MCF 10A (cell line): ENCODE data around the gene RBCK1. TPM values are rescaled to one million over a fixed set of nuclear protein-coding genes. Genes with fewer than 3 reads are reported as not detected.

ENCODE experiments used
- BruUV-seq: library from RNA; stranded (reverse); fragments of 400-500 nt; replicated peaks from 2 replicates; lab custom pipeline; 2021; lab: Mats Ljungman, UMichigan
- CTCF ChIA-PET: fragments of 300-600 bp; sonication (Branson Sonifier 250); formaldehyde crosslinking; extraction: SDS; loops from one replicate; lab custom pipeline; 2021; ENCODE audit warnings: antibody characterized with exemption, inconsistent platforms; lab: Yijun Ruan, JAX
- POLR2A ChIA-PET: fragments of 300-600, 350-650 bp; sonication (Branson Sonifier 250); formaldehyde crosslinking; extraction: SDS; loops from one replicate; lab custom pipeline; 2020; ENCODE audit warnings: antibody characterized with exemption, inconsistent platforms; lab: Yijun Ruan, JAX
- DNase-seq: peaks from one replicate; pipeline ENCODE4 v3.0.0-alpha.2; 2018; ENCODE audit not compliant: unreplicated experiment
- H3K27ac Mint-ChIP-seq: one replicate; pipeline ENCODE4 v1.8.0; 2022; ENCODE audit warnings: mild to moderate bottlenecking, low read depth, mixed read lengths; ENCODE audit not compliant: unreplicated experiment
- H3K27me3 Mint-ChIP-seq: one replicate; pipeline ENCODE4 v1.8.0; 2022; ENCODE audit warnings: mixed read lengths; ENCODE audit not compliant: insufficient read depth, unreplicated experiment
- H3K36me3 Mint-ChIP-seq: one replicate; pipeline ENCODE4 v1.8.0; 2022; ENCODE audit warnings: mild to moderate bottlenecking, moderate library complexity, mixed read lengths; ENCODE audit not compliant: insufficient read depth, unreplicated experiment
- H3K4me1 Mint-ChIP-seq: one replicate; pipeline ENCODE4 v1.8.0; 2022; ENCODE audit warnings: mixed read lengths; ENCODE audit not compliant: insufficient read depth, unreplicated experiment
- H3K4me3 Mint-ChIP-seq: one replicate; pipeline ENCODE4 v1.8.0; 2022; ENCODE audit warnings: mild to moderate bottlenecking, moderate library complexity, mixed read lengths; ENCODE audit not compliant: unreplicated experiment
- H3K9me3 Mint-ChIP-seq: one replicate; pipeline ENCODE4 v1.8.0; 2022; ENCODE audit warnings: mixed read lengths; ENCODE audit not compliant: unreplicated experiment
- intact Hi-C: fragments of 100-400 bp; cut with micrococcal nuclease; formaldehyde crosslinking; loops from 2 replicates; pipeline ENCODE4 v1.14.1; 2022
- total RNA-seq: library from RNA; stranded (reverse); gene quantifications from 2 replicates; pipeline ENCODE4 v1.2.3, GENCODE V29; 2022
- TF ChIP-seq, protein P1 (sequence below): fragments of 200-600 bp; IDR thresholded peaks from one replicate; pipeline ENCODE4 v1.8.0; 2022; ENCODE audit warnings: antibody characterized with exemption, mild to moderate bottlenecking; ENCODE audit not compliant: unreplicated experiment

RBCK1 gene
- total RNA-seq, 1 experiment from 2014 or later = 353 TPM

DNA sequence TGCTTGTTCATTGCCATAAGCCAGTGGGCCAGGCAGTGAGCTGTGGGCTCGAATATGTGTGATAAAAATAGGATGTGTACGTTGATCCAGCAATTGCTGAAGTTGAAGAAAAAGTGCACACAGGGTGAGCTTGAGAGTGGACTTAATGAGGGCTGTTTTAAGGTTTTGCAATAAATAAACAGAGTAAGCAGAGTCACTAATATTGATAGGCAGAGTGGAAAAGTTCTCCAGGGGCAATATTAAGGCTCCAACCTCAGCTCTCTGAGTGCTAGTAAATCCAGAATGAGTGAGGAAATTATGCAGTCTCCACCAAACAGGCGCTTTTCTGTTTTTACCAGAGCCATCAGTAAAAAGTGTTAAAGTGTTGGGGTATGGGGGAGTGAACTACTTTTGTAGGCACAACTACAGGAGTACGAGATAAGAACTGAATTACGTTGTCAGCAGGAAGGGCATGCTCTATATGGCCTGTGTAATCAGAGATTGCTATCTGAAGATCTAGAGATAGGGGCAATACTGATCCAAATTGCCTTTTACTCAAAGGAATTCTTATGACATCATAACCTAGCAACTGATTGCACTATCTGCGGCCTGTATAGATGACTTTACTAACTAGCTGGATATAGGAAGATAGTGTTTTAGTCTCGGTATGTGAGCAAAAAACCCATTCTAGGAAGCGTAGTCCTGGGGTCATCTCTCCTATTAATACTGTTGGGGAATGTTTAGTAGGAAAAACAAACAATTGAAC, 61.8 kb downstream of the RBCK1 start:
- no peak overlapping the region for H3K4me3 Mint-ChIP-seq
- intact Hi-C loops = no loop called here
- no peaks in the 10 kb centered on the region for H3K4me1 Mint-ChIP-seq
- BruUV-seq = no TSS peak
- ChIA-PET CTCF (interaction anchor here (0.6 to 2.1 kb wide), 7 partner anchors 9 to 115 kb away, joined by 3 to 16 read pairs (median 5); no protein-coding TSS in a partner anchor), POLR2A (interaction anchor here (0.6 to 2.1 kb wide), 3 partner anchors 17 to 119 kb away, joined by 3 to 5 read pairs (median 3); no protein-coding TSS in a partner anchor)
- no peaks in the 10 kb centered on the region for H3K9me3 Mint-ChIP-seq
- no peak overlapping the region for H3K27ac Mint-ChIP-seq
- TF ChIP-seq, protein P1, sequence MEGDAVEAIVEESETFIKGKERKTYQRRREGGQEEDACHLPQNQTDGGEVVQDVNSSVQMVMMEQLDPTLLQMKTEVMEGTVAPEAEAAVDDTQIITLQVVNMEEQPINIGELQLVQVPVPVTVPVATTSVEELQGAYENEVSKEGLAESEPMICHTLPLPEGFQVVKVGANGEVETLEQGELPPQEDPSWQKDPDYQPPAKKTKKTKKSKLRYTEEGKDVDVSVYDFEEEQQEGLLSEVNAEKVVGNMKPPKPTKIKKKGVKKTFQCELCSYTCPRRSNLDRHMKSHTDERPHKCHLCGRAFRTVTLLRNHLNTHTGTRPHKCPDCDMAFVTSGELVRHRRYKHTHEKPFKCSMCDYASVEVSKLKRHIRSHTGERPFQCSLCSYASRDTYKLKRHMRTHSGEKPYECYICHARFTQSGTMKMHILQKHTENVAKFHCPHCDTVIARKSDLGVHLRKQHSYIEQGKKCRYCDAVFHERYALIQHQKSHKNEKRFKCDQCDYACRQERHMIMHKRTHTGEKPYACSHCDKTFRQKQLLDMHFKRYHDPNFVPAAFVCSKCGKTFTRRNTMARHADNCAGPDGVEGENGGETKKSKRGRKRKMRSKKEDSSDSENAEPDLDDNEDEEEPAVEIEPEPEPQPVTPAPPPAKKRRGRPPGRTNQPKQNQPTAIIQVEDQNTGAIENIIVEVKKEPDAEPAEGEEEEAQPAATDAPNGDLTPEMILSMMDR = no peak
- H3K36me3 Mint-ChIP-seq = peaks cover 10% of the 10 kb centered on the region
- H3K27me3 Mint-ChIP-seq = peaks cover 21% of the 10 kb centered on the region
- DNase-seq = no peak

DNA sequence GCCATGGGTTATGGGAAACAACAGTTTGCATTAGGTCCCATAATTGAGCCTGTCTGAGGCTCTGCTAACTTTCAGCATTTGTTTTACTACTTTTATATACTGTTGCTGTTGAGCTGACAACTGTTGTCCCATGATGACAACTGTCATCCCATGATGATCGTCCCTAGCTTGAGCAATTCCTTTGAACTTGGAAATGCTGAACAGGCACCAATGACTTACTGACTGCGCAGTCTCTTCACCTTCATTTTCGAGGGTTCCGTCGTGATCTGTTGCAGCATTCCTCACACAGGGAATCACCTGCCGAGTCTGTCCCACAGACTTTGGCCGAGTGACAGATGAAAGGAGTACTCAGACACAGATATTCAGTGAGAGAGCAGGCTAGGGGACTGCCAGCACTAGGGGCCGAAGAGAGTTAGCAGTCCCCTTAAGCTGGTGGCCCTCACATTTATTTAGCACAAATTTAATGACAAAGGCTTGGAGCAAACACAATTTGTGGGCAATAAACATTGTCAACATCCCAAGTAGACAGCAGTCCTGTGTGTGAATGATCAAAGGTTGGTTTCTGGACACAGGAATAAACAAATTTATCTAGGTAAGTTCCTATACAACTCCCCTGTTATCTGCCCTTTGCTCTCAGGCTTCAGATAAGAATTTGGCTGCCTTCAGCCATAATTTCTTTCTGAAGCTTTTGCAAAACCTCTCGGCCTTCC, 64.2 kb downstream of the RBCK1 start:
- POLR2A ChIA-PET = interaction anchor here (0.6 to 2.6 kb wide), 4 partner anchors 10 to 110 kb away, joined by 3 to 10 read pairs (median 4); partner anchors contain the start of gene TBC1D20
- no peak for DNase-seq
- H3K36me3 Mint-ChIP-seq = peaks cover 32% of the 10 kb centered on the region
- no peak overlapping the region for H3K27ac Mint-ChIP-seq
- TF ChIP-seq, protein P1 = no peak
- H3K4me1 Mint-ChIP-seq = no peaks in the 10 kb centered on the region
- peaks cover 21% of the 10 kb centered on the region for H3K27me3 Mint-ChIP-seq
- no peaks in the 10 kb centered on the region for H3K9me3 Mint-ChIP-seq
- CTCF ChIA-PET = interaction anchor here (0.8 to 3.8 kb wide), 6 partner anchors 9 to 1664 kb away, joined by 3 to 32 read pairs (median 6); partner anchors contain the start of gene TBC1D20
- no TSS peak for BruUV-seq
- intact Hi-C loops = no loop called here
- H3K4me3 Mint-ChIP-seq = no peak overlapping the region

DNA sequence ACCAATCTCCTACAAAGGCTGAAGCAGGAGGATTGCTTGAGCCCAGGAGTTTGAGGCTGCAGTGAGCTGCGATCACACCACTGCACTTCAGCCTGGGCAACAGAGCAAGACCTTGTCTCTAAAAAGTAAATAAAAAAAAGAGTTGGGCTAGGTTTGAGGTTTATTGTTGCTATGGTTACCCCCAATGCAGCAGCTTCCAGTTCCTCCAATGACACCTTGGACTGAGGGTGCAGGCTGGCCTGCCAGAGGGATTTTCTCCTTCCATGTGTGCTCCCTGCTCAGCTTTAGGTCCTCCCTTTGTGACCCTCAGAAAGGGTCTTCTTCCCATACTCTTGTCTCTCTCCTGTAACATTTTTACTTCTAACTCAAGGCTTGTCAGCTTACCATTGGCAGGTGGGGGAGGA, 64.8 kb downstream of the RBCK1 start:
- Mint-ChIP-seq H3K4me3 (no peak overlapping the region), H3K27me3 (peaks cover 21% of the 10 kb centered on the region), H3K9me3 (no peaks in the 10 kb centered on the region), H3K4me1 (no peaks in the 10 kb centered on the region), H3K27ac (no peak overlapping the region), H3K36me3 (peaks cover 38% of the 10 kb centered on the region)
- no peak for DNase-seq
- intact Hi-C loops = no loop called here
- CTCF ChIA-PET = interaction anchor here (1.0 to 3.8 kb wide), 4 partner anchors 9 to 118 kb away, joined by 3 to 32 read pairs (median 6); no protein-coding TSS in a partner anchor
- no TSS peak for BruUV-seq
- POLR2A ChIA-PET = interaction anchor here (1.0 to 2.6 kb wide), 3 partner anchors 11 to 110 kb away, joined by 4 to 10 read pairs (median 4); partner anchors contain the start of gene TBC1D20
- TF ChIP-seq, protein P1 = no peak

DNA sequence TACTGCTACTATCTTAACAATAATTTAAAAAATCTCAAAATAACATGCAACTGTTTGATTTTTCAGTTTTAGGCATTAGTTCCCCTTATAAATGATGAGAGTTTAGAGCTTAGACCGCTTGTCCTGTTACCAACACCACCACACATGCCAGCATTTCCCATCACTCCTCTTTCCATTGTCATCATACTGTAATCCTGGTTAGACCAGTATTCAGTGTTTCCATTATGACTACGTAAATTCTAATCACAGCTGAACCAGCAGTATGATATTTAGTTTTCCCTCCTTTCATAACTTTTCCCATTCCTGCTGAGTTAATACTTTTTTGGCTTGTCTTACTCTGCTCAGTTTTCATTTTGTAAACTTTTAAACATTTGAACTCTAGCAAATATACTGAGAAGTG, 66.5 kb downstream of the RBCK1 start:
- BruUV-seq = no TSS peak
- no peak overlapping the region for H3K4me3 Mint-ChIP-seq
- H3K27me3 Mint-ChIP-seq = peaks cover 5% of the 10 kb centered on the region
- intact Hi-C loops = no loop called here
- peaks cover 55% of the 10 kb centered on the region for H3K36me3 Mint-ChIP-seq
- no peak for DNase-seq
- H3K9me3 Mint-ChIP-seq = no peaks in the 10 kb centered on the region
- CTCF ChIA-PET = no interaction called here
- no peak overlapping the region for H3K27ac Mint-ChIP-seq
- POLR2A ChIA-PET = interaction anchor here (1.1 kb wide), 1 partner anchor 12 kb away, joined by 5 read pairs; the partner anchor contains the start of gene TBC1D20
- TF ChIP-seq, protein P1 = no peak
- H3K4me1 Mint-ChIP-seq = peaks cover 11% of the 10 kb centered on the region
